HuH-7.5 (cell line): ENCODE results near the gene DES.
"Not testable (repeated sequence)": the region's sequence is repeated elsewhere in the genome, so short reads cannot be mapped to it uniquely, and the experiment has no call there.

Experiments
- DNase-seq: peaks from one replicate; pipeline ENCODE4 v3.0.0; 2011; ENCODE audit warnings: low spot score

DES gene

DNA sequence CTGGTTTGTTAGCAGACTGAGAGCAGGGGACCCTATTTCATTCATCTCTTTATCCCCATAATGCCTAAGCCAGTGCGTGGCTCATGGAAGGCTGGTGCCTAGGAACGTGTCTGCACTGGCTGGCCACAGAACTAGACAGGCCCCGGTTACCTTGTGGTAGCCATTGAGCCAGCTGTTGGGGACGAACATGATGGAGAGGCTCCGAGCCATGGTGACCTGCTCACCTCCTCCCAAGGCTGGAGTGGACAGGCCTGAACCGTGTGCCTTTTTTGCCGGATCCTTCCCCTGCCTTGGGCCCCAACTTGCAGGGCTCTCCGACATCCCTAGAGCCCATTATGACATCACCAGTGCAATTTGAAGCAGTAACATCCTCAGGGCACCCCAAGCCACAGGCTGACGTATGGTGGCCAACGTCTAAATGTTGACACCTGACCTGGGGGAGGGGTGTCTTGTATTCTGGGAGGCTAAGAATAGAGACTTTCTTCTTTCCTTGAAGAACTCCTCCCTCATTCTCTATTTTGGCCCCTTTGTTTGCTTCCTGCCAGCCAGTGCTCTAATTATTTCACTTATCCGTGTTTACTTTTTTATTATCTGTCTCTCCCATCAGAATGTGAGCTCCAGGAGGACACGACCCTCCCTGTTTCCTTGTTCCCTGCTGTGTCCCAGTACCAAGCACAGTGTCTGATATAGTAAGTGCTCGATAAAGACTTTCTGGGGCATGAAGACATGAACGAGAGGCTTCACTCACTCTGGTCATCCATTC is 18.3 kb upstream of the DES start:
- DNase-seq: no peak

DNA sequence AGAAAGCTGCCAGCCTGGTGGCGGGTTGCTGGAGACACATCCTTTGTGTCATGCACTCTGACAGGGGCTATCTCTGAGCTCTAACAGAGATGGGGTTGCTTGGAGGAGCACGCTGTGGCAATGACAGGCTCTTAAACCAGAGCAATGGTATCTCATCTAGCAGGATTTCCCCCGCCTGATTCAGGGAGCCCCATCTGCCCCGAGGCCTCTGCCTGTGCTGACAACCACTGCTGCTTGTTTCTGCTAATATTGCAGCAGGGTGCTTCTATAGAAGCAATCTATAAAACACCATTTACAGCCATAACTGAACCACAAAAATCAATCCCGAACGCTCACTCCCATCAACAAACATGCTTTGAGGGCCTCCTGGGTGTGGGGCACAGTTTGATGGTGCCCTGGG is 17.6 kb upstream of the DES start:
- DNase-seq: no peak

DNA sequence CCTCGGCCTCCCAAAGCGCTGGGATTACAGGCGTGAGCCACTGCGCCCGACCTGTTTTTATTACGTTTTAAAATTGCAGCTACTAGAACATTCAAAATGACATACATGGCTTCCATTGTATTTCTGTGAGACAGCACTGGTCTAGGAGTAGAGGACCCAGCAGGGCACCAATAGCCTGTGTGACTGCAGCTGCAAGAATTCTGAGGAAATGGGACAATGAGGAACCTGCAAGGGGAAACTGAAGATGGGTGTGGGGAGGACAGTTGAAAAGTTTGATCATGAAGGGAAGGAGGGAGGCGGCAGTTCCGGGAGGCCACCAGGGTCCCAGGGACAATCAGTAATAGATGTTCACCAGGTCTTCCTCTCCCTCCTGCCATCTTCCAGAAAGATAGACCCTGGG is 16.6 kb upstream of the DES start:
- DNase-seq: no peak

DNA sequence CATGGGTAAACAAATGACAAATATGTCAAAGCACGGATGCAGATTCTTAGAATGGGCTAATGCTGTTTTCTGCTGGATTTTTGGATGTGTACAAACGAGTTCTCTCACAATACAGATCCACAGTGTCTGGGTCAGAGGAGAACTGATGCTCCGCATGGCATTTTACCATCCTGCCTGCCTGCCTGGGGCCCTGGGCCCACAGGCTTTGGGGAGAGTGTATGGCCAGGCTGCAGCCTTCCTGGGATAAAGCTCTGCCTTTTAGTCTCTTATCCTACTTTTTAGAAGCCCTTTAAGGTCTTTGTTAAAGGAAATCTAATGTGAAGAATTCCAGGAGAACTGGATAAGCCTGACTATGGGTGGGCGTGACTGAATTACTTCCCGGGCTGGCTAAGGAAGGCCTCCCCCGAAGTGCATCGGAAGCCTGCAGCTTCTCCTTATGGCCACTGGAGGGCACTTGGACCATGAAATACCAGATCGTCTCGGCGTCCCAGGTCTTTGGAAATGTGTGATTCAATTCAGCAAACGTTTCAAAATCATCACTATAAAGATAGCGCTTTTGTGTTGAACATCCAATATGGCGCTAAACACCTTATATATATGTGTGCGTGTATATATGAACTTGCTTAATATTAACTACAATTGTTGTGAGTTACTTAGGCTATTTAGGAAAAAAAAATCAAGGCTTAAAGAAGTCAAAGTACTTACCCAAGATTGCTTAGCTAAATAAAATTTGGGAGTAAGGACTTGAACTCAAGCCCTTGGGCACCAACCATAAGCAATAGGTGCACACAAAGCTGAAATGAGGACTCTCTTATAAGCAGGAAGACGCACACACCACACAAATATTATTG is 15.3 kb upstream of the DES start:
- peak; percentile 66 for DNase-seq

DNA sequence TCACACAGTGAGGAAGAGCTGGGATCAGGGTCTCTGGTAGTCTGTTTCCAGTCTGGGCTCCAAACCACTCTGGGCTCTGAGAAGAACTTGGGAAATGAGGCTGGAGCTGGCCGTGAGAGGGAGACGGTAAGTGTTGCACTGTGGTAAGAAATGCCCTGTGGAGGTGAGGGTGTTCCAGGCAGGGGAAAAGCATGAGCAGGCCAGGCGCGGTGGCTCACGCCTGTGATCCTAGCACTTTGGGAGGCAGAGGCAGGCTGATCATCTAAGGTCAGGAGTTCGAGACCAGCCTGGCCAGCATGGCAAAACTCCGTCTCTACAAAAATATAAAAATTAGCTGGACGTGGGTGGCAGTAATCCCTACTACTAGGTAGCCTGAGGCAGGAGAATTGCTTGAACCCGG is 14.3 kb upstream of the DES start:
- DNase-seq: no peak

DNA sequence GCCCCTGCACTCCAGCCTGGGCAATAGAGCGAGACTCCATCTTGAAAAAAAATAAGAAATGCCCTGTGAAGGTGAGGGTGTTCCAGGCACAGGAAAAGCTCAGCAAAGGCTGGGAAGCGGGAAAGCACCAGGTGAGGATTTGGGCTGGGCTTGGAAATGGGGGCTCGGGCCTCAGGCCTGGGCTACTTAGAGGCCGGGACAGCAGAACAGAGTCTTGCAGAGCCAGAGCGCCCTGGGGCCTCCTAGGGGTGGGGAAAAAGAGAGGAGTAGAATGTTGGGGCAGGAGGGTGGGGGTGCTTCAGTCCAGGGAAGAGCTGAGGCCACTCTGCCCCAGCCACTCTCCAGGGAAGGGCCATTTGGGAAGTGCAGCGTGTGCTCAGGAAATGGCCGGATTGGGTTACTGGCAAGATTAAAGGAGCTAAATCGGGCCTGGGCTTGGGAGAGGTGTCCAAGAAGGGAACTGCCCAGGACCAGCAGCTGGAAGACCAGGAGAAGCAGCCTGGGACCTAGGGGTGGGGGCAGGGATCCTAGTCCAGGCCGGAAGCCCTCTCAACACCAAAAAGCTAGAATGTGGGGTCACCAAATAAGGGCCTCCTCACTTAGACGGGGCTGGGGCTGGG is 13.8 kb upstream of the DES start:
- no peak for DNase-seq

DNA sequence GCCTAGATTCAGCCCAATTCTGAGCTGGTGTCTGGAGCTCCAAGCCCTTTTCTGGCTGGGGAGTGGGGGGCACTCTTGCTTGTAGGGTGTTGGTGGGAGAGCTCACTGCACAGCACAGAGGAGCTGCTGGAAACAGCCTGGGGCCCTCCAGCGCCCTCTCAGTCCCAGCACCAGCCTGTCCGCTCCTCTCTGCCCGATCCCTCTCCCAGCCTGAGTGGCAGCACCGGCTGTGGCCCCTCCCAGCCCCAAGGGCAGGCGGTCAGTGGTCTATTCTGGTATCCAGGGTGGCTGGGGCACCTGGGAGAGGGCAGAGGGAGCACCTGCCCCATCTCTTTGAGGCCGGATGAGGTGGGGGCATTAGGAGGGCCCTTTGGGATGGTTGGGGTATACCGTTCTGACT is 13.2 kb upstream of the DES start:
- DNase-seq: no peak

DNA sequence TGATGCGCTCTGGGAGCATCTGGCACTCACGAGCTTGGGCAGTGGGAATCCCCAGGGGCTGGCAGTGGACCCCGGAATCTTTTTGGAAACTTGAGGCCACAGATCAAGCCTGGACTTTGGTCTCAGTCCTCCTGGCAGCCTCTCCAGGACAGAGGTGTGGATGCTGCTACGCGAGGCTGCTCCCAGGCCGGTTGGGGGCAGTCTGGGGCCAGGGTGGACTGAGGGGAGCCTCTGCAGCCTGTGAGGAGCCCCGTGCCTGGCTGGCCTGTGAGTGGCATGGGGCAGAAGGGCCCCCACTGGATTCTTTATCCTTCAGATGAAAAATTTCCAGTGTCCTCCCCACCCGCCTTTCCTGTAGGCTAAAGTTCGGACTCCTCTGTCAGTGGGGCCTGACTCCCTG is 12.7 kb upstream of the DES start:
- no peak for DNase-seq

DNA sequence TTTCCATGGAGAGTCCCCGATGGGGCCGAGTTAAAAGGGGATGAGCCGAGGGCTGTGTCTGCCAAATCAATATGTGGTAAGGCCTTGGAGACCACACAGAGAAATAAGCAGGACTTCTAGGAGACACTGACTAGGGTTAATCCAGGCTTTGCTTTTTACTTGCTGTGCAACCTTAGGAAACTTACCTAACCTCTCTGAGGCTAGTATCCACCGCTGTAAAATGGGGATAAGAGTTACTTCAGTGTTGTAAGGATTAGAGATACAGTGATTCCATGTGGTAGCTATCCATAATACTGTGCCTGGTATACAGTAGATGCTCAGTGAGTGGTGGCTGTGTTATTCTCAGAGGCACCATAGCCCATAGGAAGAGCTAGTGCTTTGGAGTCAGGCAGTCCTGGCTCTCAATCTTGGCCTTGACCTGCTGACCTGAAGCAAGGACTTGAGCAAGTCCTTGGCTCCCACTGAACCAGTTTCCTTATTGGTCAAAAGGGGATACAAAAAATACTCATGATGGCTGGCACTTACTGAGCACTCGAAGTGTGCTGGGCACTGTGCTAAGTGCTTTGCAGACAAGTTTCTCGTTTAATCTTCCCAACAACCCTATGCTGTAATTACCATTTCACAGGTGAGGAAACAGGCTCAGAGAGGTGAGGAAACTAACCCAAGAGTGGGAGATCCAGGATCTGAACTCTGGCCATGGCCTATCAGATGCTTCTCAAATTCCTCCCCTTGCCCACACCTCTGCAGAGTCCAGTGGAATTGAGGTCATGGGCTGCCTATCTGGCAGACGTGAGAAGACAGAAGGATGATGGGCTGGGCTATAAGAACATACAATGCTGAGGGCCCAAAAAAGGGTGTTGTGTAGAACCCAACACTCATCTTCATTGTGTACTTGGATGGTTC is 12.0 kb upstream of the DES start:
- no peak for DNase-seq

DNA sequence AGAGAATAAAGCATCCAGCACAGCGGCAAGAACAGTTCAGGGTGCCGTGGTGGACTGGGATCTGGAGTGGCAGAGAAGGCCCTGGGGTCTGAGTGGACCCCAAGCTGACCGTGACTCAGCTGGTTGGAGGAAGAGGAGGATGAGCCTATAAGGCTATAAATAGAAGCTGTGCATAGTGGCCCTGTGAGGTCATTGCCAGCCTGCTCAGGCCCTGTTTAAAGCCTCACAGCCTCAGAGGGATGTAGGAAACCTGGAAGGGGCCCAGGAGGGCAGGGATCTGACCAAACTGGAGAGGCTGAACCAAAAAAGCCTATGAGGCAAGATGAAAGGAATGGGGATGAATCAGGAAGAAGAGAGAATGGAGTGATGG is 11.3 kb upstream of the DES start:
- no peak for DNase-seq

DNA sequence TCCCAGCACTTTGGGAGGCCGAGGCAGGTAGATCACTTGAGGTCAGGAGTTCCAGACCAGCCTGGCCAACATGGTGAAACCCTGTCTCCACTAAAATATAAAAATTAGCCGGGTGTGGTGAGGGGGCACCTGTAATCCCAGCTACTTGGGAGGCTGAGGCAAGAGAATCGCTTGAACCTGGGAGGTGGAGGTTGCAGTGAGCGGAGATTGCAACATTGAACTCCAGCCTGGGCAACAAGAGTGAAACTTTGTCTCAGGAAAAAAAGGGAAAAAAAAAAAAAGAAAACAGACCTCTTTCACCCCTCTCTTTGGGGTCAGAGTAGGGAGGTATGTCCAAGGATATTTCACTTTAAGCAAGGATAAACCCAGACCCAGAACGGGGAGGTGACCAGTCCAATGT is 10.8 kb upstream of the DES start:
- DNase-seq: not testable (repeated sequence)

DNA sequence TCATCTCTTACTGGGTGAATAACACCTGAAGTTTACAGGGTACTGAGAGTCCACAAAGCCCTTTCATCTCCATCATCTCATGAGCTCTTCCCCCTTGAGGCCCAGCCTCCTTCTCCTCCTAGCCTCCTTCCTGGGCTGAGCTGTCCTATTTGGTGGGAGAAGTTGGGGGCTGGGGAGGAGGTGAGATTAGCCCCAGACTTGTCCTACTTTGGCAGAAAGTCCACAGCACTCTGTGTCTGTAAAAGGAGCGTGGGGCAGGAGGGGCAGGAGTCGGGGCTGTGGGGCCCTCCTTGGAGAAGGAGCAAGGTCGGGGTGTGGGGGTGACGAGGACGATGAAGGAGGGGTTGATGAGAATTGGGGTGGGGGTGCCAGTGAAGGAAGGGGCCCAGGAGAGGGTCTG is 10.0 kb upstream of the DES start:
- DNase-seq: no peak

DNA sequence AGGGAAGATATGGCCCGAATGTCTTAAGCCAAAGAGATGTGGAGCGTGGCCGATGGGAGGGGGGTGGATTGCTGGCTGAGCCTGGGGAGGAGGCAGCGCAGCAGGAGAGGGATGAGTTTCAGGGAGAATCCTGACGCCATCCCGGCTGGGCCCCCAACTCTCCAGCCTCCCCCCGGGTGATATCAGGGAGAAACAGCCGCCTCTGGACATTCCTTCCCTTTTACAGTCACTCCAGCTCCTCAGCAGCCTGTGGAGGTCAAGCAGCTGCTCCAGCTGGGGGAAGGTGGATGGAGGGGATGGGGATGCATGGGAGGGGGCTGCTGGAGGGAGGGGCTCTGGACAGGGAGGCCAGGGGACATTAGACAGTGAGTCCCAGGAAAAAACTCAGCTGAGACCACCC is 9.5 kb upstream of the DES start:
- DNase-seq: no peak

DNA sequence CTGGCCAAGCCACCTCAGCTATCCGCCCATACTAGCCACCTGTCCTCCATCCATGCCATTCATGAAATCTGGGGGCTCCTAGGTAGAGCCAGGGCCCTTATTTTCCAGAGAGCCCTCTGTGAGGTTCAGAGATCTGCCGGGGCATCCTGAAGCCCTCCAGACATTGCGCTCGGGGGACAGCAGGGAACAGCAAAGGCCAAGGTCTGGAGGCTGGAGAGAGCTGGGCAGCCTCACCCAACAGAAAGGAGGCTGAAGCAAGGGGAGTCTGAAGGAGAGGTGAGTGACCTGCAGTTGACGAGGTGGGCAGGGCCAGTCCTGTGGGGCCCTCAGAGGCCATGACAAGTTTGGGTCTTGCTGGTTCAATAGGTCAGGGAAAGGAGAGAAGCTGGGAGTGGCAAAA is 8.6 kb upstream of the DES start:
- no peak for DNase-seq

DNA sequence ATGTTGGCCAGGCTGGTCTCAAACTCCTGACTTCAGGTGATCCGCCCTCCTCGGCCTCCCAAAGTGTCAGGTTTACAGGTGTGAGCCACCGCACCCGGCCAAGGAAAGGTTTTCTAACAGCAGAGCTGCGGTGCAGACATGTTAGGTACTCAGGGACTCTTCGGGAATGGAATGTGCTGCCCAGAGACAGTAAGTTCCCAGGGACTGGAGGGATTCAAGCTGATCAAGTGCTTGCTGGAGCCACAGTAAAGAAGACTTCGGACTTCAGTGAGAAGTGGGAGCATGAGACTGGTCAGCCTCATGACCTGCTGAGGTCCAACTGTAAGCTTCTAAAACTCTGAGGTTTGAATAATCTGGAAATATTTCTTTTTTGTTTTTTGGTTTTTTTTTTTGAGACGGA is 7.8 kb upstream of the DES start:
- DNase-seq: no peak

DNA sequence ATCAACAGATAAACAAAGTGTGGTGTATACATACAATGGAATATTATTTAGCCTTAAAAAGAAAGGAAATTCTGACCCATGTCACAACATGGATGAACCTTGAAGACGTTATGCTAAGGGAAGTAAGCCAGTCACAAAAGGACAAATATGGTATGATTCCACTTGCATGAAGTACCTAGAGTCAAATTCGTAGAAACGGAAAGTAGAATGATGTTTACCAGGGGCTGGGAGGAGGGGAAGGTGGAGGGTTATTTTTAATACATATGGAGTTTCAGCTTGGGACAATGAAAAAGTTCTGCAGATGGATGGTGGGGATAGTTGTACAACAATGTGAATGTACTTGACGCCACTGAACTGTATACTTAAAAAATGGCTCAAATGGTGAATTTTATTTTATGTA is 3.3 kb upstream of the DES start:
- no peak for DNase-seq

DNA sequence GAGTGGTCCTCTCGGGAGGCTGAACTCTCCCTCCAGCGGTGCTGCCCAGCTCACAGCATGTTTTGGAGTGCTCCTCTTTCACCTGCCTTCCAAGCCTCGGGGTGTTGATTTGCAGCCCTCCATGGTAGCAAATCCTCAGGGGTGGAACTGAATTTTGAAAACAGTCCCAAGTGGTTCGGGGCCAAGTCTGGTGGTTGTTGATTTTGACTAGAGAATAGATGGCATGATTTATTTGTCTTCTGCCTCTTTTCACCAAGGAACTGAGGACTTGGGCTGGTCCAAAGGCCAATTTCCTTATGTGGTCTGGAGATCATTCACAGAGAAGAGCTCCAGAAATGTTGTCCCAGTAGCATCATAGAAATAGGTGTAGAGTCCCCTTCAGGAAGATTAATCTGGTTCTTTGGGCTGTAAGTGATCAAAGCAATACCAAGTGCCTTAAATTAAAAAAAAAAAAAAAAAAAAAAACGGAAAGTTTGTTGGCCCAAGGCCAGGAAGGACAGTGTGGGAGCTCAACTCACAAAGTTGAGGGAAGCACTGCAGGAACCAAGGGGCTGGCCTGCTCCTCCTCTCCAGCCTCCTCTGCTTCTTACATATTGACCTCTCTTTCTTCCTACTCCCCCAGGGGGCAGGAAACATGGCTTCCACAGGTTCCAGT is 2.5 kb upstream of the DES start:
- no peak for DNase-seq

DNA sequence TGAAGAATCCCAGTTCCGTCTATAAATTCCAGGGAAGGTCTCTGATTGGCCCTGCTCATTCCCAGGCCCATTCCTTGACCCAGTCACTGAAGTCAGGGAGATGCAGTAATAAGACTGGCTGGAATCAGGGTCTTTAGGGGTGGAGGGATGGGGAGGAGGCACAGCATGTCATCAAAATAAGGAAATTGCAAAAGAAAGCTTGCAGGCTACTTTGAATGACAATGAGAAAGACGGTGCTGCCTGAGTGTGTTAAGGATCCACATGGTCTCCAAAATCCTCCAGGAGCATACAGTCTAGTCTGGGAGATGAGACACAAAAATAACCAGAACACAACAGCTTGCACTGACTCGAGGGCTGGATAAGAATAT is 2.0 kb upstream of the DES start:
- DNase-seq: no peak

DNA sequence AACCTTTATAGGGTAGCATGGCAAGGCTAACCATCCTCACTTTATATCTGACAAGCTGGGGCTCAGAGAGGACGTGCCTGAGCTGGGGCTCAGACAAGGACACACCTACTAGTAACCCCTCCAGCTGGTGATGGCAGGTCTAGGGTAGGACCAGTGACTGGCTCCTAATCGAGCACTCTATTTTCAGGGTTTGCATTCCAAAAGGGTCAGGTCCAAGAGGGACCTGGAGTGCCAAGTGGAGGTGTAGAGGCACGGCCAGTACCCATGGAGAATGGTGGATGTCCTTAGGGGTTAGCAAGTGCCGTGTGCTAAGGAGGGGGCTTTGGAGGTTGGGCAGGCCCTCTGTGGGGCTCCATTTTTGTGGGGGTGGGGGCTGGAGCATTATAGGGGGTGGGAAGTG is 1.2 kb upstream of the DES start:
- DNase-seq: no peak

DNA sequence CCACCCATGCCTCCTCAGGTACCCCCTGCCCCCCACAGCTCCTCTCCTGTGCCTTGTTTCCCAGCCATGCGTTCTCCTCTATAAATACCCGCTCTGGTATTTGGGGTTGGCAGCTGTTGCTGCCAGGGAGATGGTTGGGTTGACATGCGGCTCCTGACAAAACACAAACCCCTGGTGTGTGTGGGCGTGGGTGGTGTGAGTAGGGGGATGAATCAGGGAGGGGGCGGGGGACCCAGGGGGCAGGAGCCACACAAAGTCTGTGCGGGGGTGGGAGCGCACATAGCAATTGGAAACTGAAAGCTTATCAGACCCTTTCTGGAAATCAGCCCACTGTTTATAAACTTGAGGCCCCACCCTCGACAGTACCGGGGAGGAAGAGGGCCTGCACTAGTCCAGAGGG is 803 bp upstream of the DES start:
- no peak for DNase-seq

DNA sequence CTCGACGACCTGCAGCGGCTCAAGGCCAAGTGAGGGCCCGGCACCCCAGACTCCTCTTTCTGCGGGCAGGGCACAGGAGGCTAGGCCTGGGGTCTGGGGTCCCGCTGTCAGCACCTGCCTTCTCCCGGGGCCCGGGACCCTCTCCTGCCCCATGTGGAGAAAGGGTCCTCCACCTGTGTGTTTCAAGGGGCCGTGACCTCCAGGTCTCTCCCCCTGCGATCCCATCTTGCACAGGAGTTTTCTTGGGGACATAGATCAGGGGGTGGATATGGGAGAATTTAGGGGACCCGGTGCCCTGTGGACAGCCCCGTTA is 791 bp downstream of the DES start:
- no peak for DNase-seq
